ENCODE results near the gene ARPP19. TPM values are rescaled to one million over a fixed set of nuclear protein-coding genes. Genes with fewer than 3 reads are reported as not detected.

Gene ARPP19
- total RNA-seq, 2 experiments from 2014 or later, result 182 to 201 TPM

DNA sequence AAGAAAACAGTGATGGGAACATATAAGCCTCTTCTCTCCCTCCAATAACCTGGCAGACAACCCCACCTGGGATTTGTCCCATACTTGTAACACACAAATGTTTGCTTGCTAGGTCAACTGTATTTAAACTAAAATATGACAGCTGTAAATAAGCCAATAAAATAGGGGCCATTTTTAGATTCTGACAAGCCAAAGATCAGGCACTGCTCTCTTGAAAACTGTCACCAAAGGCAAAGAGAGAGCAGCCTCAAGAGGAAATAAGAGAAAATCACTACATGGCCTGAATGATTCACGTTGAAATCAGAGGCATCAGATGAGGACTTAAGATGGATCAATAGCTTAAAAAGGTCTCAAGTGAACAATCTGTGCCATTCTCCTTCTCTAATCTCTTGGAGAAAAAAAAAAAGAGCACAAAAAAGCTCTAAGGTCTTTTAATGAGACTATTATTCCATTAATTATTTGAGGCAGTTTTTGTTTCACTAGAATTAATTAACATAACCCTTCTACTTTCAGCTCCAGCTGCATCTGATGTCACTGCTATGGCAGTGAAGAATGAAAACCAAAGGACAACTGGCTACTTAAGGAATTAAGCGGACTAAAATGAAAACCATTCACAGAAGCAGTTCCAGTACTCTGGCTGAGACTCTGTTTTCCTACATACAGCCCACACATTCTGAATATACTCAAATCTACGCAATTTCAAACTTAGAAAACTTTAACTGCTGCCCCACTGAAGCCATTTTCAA, 59.2 kb downstream of the ARPP19 start:
- Mint-ChIP-seq H3K4me1 (ENCODE audit: low read depth) (peaks cover 5% of the 10 kb centered on the region), H3K4me3 (no peak overlapping the region), H3K36me3 (ENCODE audit: low read depth) (no peaks in the 10 kb centered on the region), H3K27me3 (ENCODE audit: low read depth) (no peaks in the 10 kb centered on the region), H3K9me3 (ENCODE audit: insufficient read depth) (no peaks in the 10 kb centered on the region), H3K27ac (no peak overlapping the region)
- DNase-seq (no peak), ATAC-seq (no peak)
- CTCF ChIA-PET, result interaction anchor here (0.9 to 1.3 kb wide), 3 partner anchors 45 to 177 kb away, joined by 3 read pairs; no protein-coding TSS in a partner anchor
- POLR2A ChIA-PET, result no interaction called here

DNA sequence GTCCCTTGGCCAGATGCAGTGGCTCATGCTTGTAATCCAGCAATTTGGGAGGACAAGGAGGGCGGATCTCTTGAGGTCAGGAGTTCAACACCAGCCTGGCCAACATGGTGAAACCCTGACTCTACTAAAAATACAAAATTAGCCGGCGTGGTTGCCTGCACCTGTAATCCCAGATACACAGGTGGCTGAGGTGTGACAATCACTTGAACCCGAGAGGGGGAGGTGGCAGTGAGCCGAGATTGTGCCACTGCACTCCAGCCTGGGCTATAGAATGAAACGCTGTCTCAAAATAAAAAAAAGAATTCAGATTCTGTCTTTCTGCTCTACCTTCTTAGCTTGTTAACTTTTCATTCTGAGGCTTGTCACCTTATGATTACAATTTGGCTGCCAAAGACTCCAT, 62.3 kb downstream of the ARPP19 start:
- POLR2A ChIA-PET, result no interaction called here
- H3K36me3 Mint-ChIP-seq (ENCODE audit: low read depth), result peaks cover 1% of the 10 kb centered on the region

DNA sequence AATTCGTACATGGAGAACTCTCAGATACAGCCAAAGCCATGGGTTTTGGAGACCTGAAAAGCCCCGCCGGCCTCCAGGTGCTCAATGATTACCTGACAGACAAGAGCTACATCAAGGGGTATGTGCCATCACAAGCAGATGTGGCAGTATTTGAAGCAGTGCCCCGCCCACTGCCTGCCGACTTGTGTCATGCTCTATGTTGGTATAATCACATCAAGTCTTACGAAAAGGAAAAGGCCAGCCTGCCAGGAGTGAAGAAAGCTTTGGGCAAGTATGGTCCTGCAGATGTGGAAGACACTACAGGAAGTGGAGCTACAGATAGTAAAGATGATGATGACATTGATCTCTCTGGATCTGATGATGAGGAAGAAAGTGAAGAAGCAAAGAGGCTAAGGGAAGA, 63.7 kb downstream of the ARPP19 start:
- H3K4me3 Mint-ChIP-seq, result no peak overlapping the region
- ATAC-seq (no peak), DNase-seq (no peak)
- POLR2A ChIA-PET, result no interaction called here
- no peaks in the 10 kb centered on the region for H3K27me3 Mint-ChIP-seq (ENCODE audit: low read depth)
- peaks cover 14% of the 10 kb centered on the region for H3K4me1 Mint-ChIP-seq (ENCODE audit: low read depth)
- CTCF ChIA-PET, result no interaction called here
- no peak overlapping the region for H3K27ac Mint-ChIP-seq
- no peaks in the 10 kb centered on the region for H3K9me3 Mint-ChIP-seq (ENCODE audit: insufficient read depth)
- H3K36me3 Mint-ChIP-seq (ENCODE audit: low read depth), result peaks cover 1% of the 10 kb centered on the region

More for the DNA sequence above, 62.3 kb downstream of the ARPP19 start:
- no peak overlapping the region for H3K4me3 Mint-ChIP-seq
- H3K27ac Mint-ChIP-seq, result no peak overlapping the region
- DNase-seq, result no peak
- H3K9me3 Mint-ChIP-seq (ENCODE audit: insufficient read depth), result no peaks in the 10 kb centered on the region
- CTCF ChIA-PET, result no interaction called here
- H3K27me3 Mint-ChIP-seq (ENCODE audit: low read depth), result no peaks in the 10 kb centered on the region
- no peak for ATAC-seq
- H3K4me1 Mint-ChIP-seq (ENCODE audit: low read depth), result peaks cover 14% of the 10 kb centered on the region

DNA sequence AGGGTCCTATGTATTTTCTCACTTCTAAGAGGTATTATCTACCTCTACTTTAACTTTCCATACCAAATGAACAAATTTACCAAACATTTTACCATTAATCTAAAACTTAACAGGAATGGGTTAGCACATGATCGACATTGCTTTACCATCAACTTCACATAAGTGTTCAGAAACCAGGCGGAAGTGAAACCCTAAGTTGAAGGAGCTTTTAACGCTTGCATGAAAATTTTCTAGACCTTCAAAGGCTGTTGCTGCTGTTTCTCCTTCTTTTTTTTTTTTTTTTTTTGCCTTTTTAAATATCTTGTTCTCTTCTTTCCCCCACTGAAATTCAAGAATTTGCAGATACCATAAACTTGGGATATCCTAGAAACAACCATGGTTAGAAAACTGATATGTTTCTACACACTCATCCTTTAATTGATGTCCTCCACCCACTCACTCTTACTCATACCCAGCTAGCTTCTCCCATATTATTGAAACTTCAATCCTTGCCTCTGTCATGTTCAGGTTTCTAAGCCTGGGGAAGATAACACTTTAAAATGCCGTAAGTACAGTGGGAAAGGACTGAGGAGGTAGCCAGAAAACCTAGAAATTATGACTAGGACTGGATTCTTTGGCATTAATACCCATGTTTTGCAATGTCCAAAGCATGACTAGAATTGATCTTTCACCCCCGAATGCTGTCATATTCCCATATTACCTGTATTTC, 64.9 kb downstream of the ARPP19 start:
- Mint-ChIP-seq H3K36me3 (ENCODE audit: low read depth) (peaks cover 3% of the 10 kb centered on the region), H3K4me3 (peak overlapping the region; percentile 28), H3K9me3 (ENCODE audit: insufficient read depth) (no peaks in the 10 kb centered on the region), H3K4me1 (ENCODE audit: low read depth) (peaks cover 14% of the 10 kb centered on the region), H3K27ac (peak overlapping the region; percentile 50), H3K27me3 (ENCODE audit: low read depth) (no peaks in the 10 kb centered on the region)
- POLR2A ChIA-PET, result interaction anchor here (0.6 kb wide), 1 partner anchor 84 kb away, joined by 3 read pairs; no protein-coding TSS in a partner anchor
- CTCF ChIA-PET, result interaction anchor here (0.9 to 1.2 kb wide), 2 partner anchors 9 to 22 kb away, joined by 3 read pairs; no protein-coding TSS in a partner anchor
- no peak for DNase-seq
- no peak for ATAC-seq

DNA sequence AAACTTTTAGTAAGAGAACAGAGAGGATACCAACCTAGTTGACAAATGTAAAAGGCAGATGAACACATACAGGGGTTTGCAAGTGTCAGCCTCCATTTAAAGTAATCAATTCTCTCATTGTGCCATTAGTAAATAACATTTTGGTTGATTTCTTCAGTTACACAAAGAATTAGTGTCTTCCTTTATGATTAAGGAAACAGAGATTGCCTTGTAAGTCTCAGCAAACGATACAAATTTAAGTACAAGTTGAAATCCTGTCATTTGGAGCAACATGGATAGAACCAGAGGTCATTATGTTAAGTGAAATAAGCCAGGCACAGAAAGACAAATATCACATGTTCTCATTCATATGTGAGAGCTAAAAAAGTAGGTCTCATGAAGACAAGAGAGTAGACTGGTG, 66.2 kb downstream of the ARPP19 start:
- Mint-ChIP-seq H3K4me3 (no peak overlapping the region), H3K4me1 (ENCODE audit: low read depth) (peaks cover 14% of the 10 kb centered on the region), H3K27ac (no peak overlapping the region), H3K9me3 (ENCODE audit: insufficient read depth) (no peaks in the 10 kb centered on the region), H3K36me3 (ENCODE audit: low read depth) (peaks cover 3% of the 10 kb centered on the region), H3K27me3 (ENCODE audit: low read depth) (no peaks in the 10 kb centered on the region)
- no peak for ATAC-seq
- DNase-seq, result no peak
- ChIA-PET POLR2A (no interaction called here), CTCF (no interaction called here)

DNA sequence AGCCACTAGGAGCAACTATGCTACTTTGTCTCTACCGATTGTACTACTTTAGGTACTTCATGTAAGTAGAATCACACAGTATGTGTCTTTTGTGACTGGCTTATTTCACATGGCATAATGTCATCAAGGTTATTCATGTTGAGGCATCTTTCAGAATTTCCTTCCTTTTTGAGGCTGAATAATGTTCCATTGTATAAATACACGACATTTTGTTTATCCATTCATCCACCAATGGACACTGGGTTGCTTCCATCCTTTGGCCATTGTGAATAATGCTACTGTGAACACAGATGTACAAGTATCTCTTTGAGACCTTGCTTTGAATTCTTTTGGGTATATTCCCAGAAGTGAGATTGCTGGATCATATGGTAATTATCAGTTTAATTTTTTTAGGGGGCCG, 69.3 kb downstream of the ARPP19 start:
- Mint-ChIP-seq H3K36me3 (ENCODE audit: low read depth) (peaks cover 3% of the 10 kb centered on the region), H3K9me3 (ENCODE audit: insufficient read depth) (no peaks in the 10 kb centered on the region), H3K4me1 (ENCODE audit: low read depth) (peaks cover 19% of the 10 kb centered on the region), H3K4me3 (no peak overlapping the region), H3K27me3 (ENCODE audit: low read depth) (no peaks in the 10 kb centered on the region), H3K27ac (no peak overlapping the region)
- DNase-seq (no peak), ATAC-seq (no peak)
- ChIA-PET POLR2A (no interaction called here), CTCF (no interaction called here)

DNA sequence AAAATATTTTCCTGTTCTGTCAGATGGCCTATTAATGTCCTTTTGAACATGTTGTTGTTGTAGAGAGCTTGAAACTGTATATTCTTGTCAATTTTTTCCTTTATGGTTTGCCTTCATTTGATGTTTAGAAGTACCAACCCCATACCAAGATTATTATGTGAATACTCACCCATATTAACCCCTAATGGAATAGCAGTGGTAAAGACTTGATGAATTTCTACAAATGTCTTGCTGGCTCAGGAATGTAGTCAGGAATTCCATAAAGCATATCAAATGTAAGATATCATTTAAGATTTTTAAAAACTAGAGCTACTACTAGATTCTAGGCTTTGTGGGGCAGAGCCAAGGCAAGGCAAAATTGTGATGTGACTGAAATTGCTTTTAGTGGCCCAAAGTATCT, 70.1 kb downstream of the ARPP19 start:
- no peak for DNase-seq
- ChIA-PET POLR2A (interaction anchor here (0.7 kb wide), 1 partner anchor 47 kb away, joined by 4 read pairs; no protein-coding TSS in a partner anchor), CTCF (no interaction called here)
- peaks cover 11% of the 10 kb centered on the region for H3K4me1 Mint-ChIP-seq (ENCODE audit: low read depth)
- peaks cover 3% of the 10 kb centered on the region for H3K36me3 Mint-ChIP-seq (ENCODE audit: low read depth)
- H3K4me3 Mint-ChIP-seq, result no peak overlapping the region
- H3K27ac Mint-ChIP-seq, result no peak overlapping the region
- no peak for ATAC-seq
- no peaks in the 10 kb centered on the region for H3K9me3 Mint-ChIP-seq (ENCODE audit: insufficient read depth)
- no peaks in the 10 kb centered on the region for H3K27me3 Mint-ChIP-seq (ENCODE audit: low read depth)

Other genes with a start within 250 kb of the ARPP19 start
- gene MYO5A, start 40.1 kb downstream of the ARPP19 start, total RNA-seq, result 10 to 100 TPM; 34.8 to 37.4 TPM
- 10 to 100 TPM; 29.2 to 30.5 TPM for gene ATOSA, start 110.4 kb upstream of the ARPP19 start, total RNA-seq
- gene ONECUT1, start 221.3 kb upstream of the ARPP19 start, total RNA-seq, result not detected

Measured in activated CD8-positive, alpha-beta T cell treated with anti-CD3 and anti-CD28 coated beads, Interleukin-2, amount 10 ng/mL, durations not matched to agents 7 days and 5 days (primary cell).